Endothelial cell of umbilical vein (primary cell): ENCODE measurements around the gene LRRC37A3. TPM values are rescaled to one million over a fixed set of nuclear protein-coding genes. Genes with fewer than 3 reads are reported as not detected.
A peak's percentile ranks its signal among the peaks of the same experiment; 100 is the strongest.

ENCODE experiments used
- BruUV-seq: library from RNA; stranded (reverse); fragments of 400-500 nt; replicated peaks from 2 replicates; lab custom pipeline; 2021; lab: Mats Ljungman, UMichigan
- CTCF ChIA-PET: fragments of 300-600, 350-600 bp; sonication (Branson Sonifier 250); formaldehyde crosslinking; loops from one replicate; lab custom pipeline; 2021; ENCODE audit warnings: antibody characterized with exemption, inconsistent platforms; lab: Charles Lee
- POLR2A ChIA-PET: fragments of 300-600, 350-600 bp; sonication (Branson Sonifier 250); formaldehyde crosslinking; loops from one replicate; lab custom pipeline; 2021; ENCODE audit warnings: antibody characterized with exemption, inconsistent platforms; lab: Charles Lee
- DNase-seq: peaks from one replicate; pipeline ENCODE4 v3.0.0-alpha.2; 2011; ENCODE audit warnings: low read depth, low spot score
- FAIRE-seq: peaks from 2 replicates; lab custom pipeline; 2011; peaks lifted over from hg19 to GRCh38; lab: Jason Lieb, UNC
- H2AFZ ChIP-seq: 2 replicates; pipeline ENCODE4 v1.6.0; 2012; ENCODE audit warnings: low read depth, low read length, control low read depth, inconsistent platforms
- H3K27ac ChIP-seq: 2 replicates; pipeline ENCODE4 v1.5.1; 2011; ENCODE audit warnings: low read depth, mild to moderate bottlenecking, control low read depth, low read length, moderate library complexity; ENCODE audit not compliant: insufficient read depth
- H3K27me3 ChIP-seq, 2 experiments: 2 replicates each; pipeline versions ENCODE4 v1.6.0 to v1.6.1; 2011; ENCODE audit warnings: low read length in 2 of 2, mixed read lengths in 1 of 2; ENCODE audit not compliant: control insufficient read depth in 2 of 2, insufficient read depth in 2 of 2
- H3K36me3 ChIP-seq, 2 experiments: 2 replicates in 1 of 2; 3 replicates in 1 of 2; pipeline ENCODE4 v1.5.1; 2011; ENCODE audit warnings: low read length in 2 of 2, mild to moderate bottlenecking in 1 of 2, moderate library complexity in 1 of 2; ENCODE audit not compliant: control insufficient read depth in 2 of 2, insufficient read depth in 2 of 2; ENCODE audit errors: extremely low read depth in 1 of 2
- H3K4me1 ChIP-seq: 3 replicates; pipeline ENCODE4 v1.5.1; 2011; ENCODE audit warnings: mild to moderate bottlenecking, low read length; ENCODE audit not compliant: control insufficient read depth, insufficient read depth; ENCODE audit errors: extremely low read depth
- H3K4me2 ChIP-seq: 2 replicates; pipeline ENCODE4 v1.6.1; 2011; ENCODE audit warnings: low read length, control low read depth, mixed read lengths; ENCODE audit not compliant: insufficient read depth
- H3K4me3 ChIP-seq, 3 experiments: fragments of 200-600 bp in 1 of 3; sonication (generic), shearing (Covaris generic) in 1 of 3; replicated peaks in 1 of 3; 2 replicates each; pipeline ENCODE4 v1.5.1; 2011 to 2016; ENCODE audit warnings: control low read depth in 3 of 3, low read length in 3 of 3, mild to moderate bottlenecking in 2 of 3, inconsistent platforms in 1 of 3, low read depth in 1 of 3, moderate library complexity in 1 of 3; ENCODE audit not compliant: insufficient read depth in 1 of 3
- H3K79me2 ChIP-seq: 2 replicates; pipeline ENCODE4 v1.6.0; 2012; ENCODE audit warnings: low read length, inconsistent platforms; ENCODE audit not compliant: control insufficient read depth, insufficient read depth
- H3K9ac ChIP-seq: replicated peaks from 2 replicates; pipeline ENCODE3; 2011; ENCODE audit warnings: low read length, control low read depth; ENCODE audit not compliant: insufficient read depth; ENCODE audit errors: extremely low read depth
- H3K9me1 ChIP-seq: replicated peaks from 3 replicates; pipeline ENCODE4 v1.6.0; 2011; ENCODE audit warnings: mild to moderate bottlenecking, low read length; ENCODE audit not compliant: control insufficient read depth, insufficient read depth; ENCODE audit errors: extremely low read depth
- H3K9me3 ChIP-seq: replicated peaks from 2 replicates; pipeline ENCODE4 v1.5.1; 2012; ENCODE audit warnings: low read length, inconsistent platforms; ENCODE audit not compliant: control insufficient read depth, insufficient read depth
- H4K20me1 ChIP-seq: replicated peaks from 2 replicates; pipeline ENCODE3; 2011; ENCODE audit warnings: mild to moderate bottlenecking, low read length; ENCODE audit not compliant: control insufficient read depth, insufficient read depth; ENCODE audit errors: extremely low read depth
- CTCF ChIP-seq, 2 donors: IDR thresholded peaks; 1 replicate in 1 of 2; 2 replicates in 1 of 2; pipeline ENCODE4 v1.5.1; 2011; ENCODE audit warnings: low read length in 2 of 2, mild to moderate bottlenecking in 2 of 2, moderate library complexity in 2 of 2, control low read depth in 1 of 2, inconsistent platforms in 1 of 2, low read depth in 1 of 2; ENCODE audit not compliant: insufficient read depth in 1 of 2; ENCODE audit errors: extremely low read depth in 1 of 2
- EZH2 ChIP-seq: IDR thresholded peaks from 2 replicates; pipeline ENCODE4 v1.6.1; 2012; ENCODE audit warnings: borderline replicate concordance, low read depth, mild to moderate bottlenecking, moderate library complexity, low read length, inconsistent platforms; ENCODE audit not compliant: severe bottlenecking
- FOS ChIP-seq: IDR thresholded peaks from 2 replicates; pipeline ENCODE4 v1.6.1; 2011; ENCODE audit warnings: mild to moderate bottlenecking, low read length, moderate library complexity, borderline replicate concordance; ENCODE audit not compliant: insufficient read depth
- GATA2 ChIP-seq: IDR thresholded peaks from 2 replicates; pipeline ENCODE4 v1.7.0; 2011; ENCODE audit warnings: low read depth, mild to moderate bottlenecking, moderate library complexity, mixed read lengths, low read length; ENCODE audit not compliant: insufficient read length, insufficient read depth
- JUN ChIP-seq: IDR thresholded peaks from 2 replicates; pipeline ENCODE4 v1.6.1; 2011; ENCODE audit warnings: borderline replicate concordance, low read depth; ENCODE audit not compliant: insufficient read length, insufficient read depth
- MAX ChIP-seq: IDR thresholded peaks from 2 replicates; pipeline ENCODE4 v1.6.1; 2011; ENCODE audit not compliant: insufficient read depth, insufficient read length
- MYC ChIP-seq: IDR thresholded peaks from one replicate; pipeline ENCODE4 v1.6.1; 2011; ENCODE audit warnings: mild to moderate bottlenecking, low read depth, low read length
- POLR2A ChIP-seq: IDR thresholded peaks from 2 replicates; pipeline ENCODE4 v1.6.1; 2012; ENCODE audit warnings: low read depth, mild to moderate bottlenecking, control low read depth, low read length
- POLR2AphosphoS5 ChIP-seq: IDR thresholded peaks from 2 replicates; pipeline ENCODE4 v1.6.1; 2012; ENCODE audit warnings: low read depth, mild to moderate bottlenecking, control low read depth, low read length, moderate library complexity; ENCODE audit not compliant: insufficient read depth
- dilution Hi-C: fragments of 300-500 bp; cut with MboI; formaldehyde crosslinking; loops from one replicate; pipeline ENCODE4 v1.15.0; 2019; ENCODE audit warnings: low sequenced_read_pairs; ENCODE audit not compliant: extremely low pct_ligation_motif_present
- intact Hi-C: fragments of 100-400 bp; cut with micrococcal nuclease; formaldehyde crosslinking; loops from one replicate; pipeline ENCODE4 v1.10.0; 2022
- polyA plus RNA-seq, 4 experiments: library from polyadenylated mRNA; depleted of rRNA in 3 of 4; stranded (reverse) in 3 of 4; unstranded in 1 of 4; fragments of >200 nt; gene quantifications; 2 replicates each; pipeline versions ENCODE4 v1.2.1 to v1.2.3, GENCODE V29; 2011 to 2012; ENCODE audit warnings: missing spikeins in 1 of 4
- total RNA-seq: library from RNA; stranded (reverse); gene quantifications from 2 replicates; pipeline ENCODE4 v1.2.3, GENCODE V29; 2021

LRRC37A3 gene
- total and polyA plus RNA-seq, 2 donors (not counting 3 experiments of a cell fraction or from before 2014, with no cell fraction given): 7.1 to 8.6 TPM

- Histone ChIP-seq H3K9me1 (no peaks in the 10 kb centered on the region), H3K36me3 (no peaks in the 10 kb centered on the region), H3K4me1 (no peaks in the 10 kb centered on the region), H3K9me3 (no peaks in the 10 kb centered on the region), H3K27me3 (no peaks in the 10 kb centered on the region), H4K20me1 (no peaks in the 10 kb centered on the region), H3K4me3 (no peak overlapping the region), H3K79me2 (no peaks in the 10 kb centered on the region), H3K4me2 (no peak overlapping the region), H3K27ac (no peak overlapping the region), H2AFZ (peak overlapping the region; percentile 58), H3K9ac (no peak overlapping the region)
- DNase-seq: peak; percentile 42
- peak; percentile 74 for FAIRE-seq
- intact Hi-C loops: no loop called here
- BruUV-seq: no TSS peak
- dilution Hi-C loops: no loop called here
- CTCF ChIA-PET: interaction anchor here (0.6 to 3.3 kb wide), 12 partner anchors 12 to 519 kb away, joined by 3 to 35 read pairs (median 4); partner anchors contain the start of gene LRRC37A3
- POLR2A ChIA-PET: no interaction called here
- TF ChIP-seq CTCF (IDR thresholded peaks at IDR 0.05; ENCODE audit: extremely low read depth in 1 of 2, insufficient read depth in 1 of 2, low read depth in 1 of 2, low read length in 2 of 2) (peak; percentile 77 to 91), EZH2 (no peak)
These were observed 19.7 kb upstream of the LRRC37A3 start for GRCh38 chr17:64938925-64939474.

GRCh38 chr17:64938290-64938689, 19.0 kb upstream of the LRRC37A3 start:
- Histone ChIP-seq H3K27me3 (no peaks in the 10 kb centered on the region), H3K9me3 (no peaks in the 10 kb centered on the region), H3K9ac (no peak overlapping the region), H3K4me1 (no peaks in the 10 kb centered on the region), H3K79me2 (no peaks in the 10 kb centered on the region), H4K20me1 (no peaks in the 10 kb centered on the region), H3K9me1 (no peaks in the 10 kb centered on the region), H3K4me3 (no peak overlapping the region), H3K36me3 (no peaks in the 10 kb centered on the region), H2AFZ (no peak overlapping the region), H3K4me2 (no peak overlapping the region), H3K27ac (no peak overlapping the region)
- DNase-seq: no peak
- no peak for FAIRE-seq
- BruUV-seq: no TSS peak
- dilution Hi-C loops (no loop called here), intact Hi-C loops (no loop called here)
- TF ChIP-seq POLR2AphosphoS5 (no peak), GATA2 (no peak), EZH2 (no peak), MAX (no peak), POLR2A (no peak), FOS (no peak), JUN (no peak), CTCF (IDR thresholded peaks at IDR 0.05; ENCODE audit: extremely low read depth in 1 of 2, insufficient read depth in 1 of 2, low read depth in 1 of 2, low read length in 2 of 2) (no peak), MYC (no peak)
- POLR2A ChIA-PET: no interaction called here
- CTCF ChIA-PET: interaction anchor here (0.9 to 3.3 kb wide), 13 partner anchors 11 to 518 kb away, joined by 3 to 35 read pairs (median 4); partner anchors contain the start of gene LRRC37A3
